SK-N-MC (cell line): ENCODE results near the gene PXN.

Source experiments
- EZH2 ChIP-seq: fragments of 200-600 bp; sonication (generic); IDR thresholded peaks from one replicate; pipeline ENCODE4 v1.6.1; 2017; ENCODE audit warnings: antibody characterized with exemption
- FOXP2 ChIP-seq: optimal IDR thresholded peaks from 2 replicates; pipeline ENCODE3; 2011; ENCODE audit warnings: mild to moderate bottlenecking, moderate library complexity; ENCODE audit not compliant: insufficient read depth; ENCODE audit errors: extremely low read length, control extremely low read depth
- POLR2AphosphoS5 ChIP-seq: IDR thresholded peaks from 2 replicates; pipeline ENCODE4 v1.6.1; 2012; ENCODE audit warnings: mild to moderate bottlenecking, low read depth, low read length, borderline replicate concordance

GRCh38 chr12:120283318-120283717, 17.8 kb upstream of the PXN start:
- no peak for TF ChIP-seq POLR2AphosphoS5
- TF ChIP-seq EZH2 = no peak
- no peak for TF ChIP-seq FOXP2
